ENCODE measurements around the gene SFI1.
"Not testable (repeated sequence)": the region's sequence is repeated elsewhere in the genome, so short reads cannot be mapped to it uniquely, and the experiment has no call there.

The SFI1 gene

GRCh38 chr22:31579835-31580242 is 83.5 kb downstream of the SFI1 start:
- no peaks in the 10 kb centered on the region for H3K4me1 ChIP-seq (ENCODE audit: insufficient read depth, low read length)
- no peaks in the 10 kb centered on the region for H3K27me3 ChIP-seq (ENCODE audit: control insufficient read depth in 1 of 2, insufficient read depth in 2 of 2, low read length in 2 of 2)
- H3K4me3 ChIP-seq (ENCODE audit: low read depth in 1 of 2, low read length in 2 of 2), result no peak overlapping the region
- H3K36me3 ChIP-seq (ENCODE audit: insufficient read depth, low read length), result peaks cover 12% of the 10 kb centered on the region
- no peaks in the 10 kb centered on the region for H3K9me3 ChIP-seq (ENCODE audit: low read length)
- no peak overlapping the region for H3K27ac ChIP-seq (ENCODE audit: low read depth, low read length)
- H3K9ac ChIP-seq (ENCODE audit: low read length), result no peak overlapping the region

GRCh38 chr22:31583861-31584485 is 87.6 kb downstream of the SFI1 start:
- H3K9me3 ChIP-seq (ENCODE audit: low read length), result no peaks in the 10 kb centered on the region
- no peak overlapping the region for H3K4me3 ChIP-seq (ENCODE audit: low read depth in 1 of 2, low read length in 2 of 2)
- H3K27me3 ChIP-seq (ENCODE audit: control insufficient read depth in 1 of 2, insufficient read depth in 2 of 2, low read length in 2 of 2), result no peaks in the 10 kb centered on the region
- no peak overlapping the region for H3K27ac ChIP-seq (ENCODE audit: low read depth, low read length)
- peaks cover 42% of the 10 kb centered on the region for H3K36me3 ChIP-seq (ENCODE audit: insufficient read depth, low read length)
- H3K4me1 ChIP-seq (ENCODE audit: insufficient read depth, low read length), result no peaks in the 10 kb centered on the region
- H3K9ac ChIP-seq (ENCODE audit: low read length), result no peak overlapping the region

DNA sequence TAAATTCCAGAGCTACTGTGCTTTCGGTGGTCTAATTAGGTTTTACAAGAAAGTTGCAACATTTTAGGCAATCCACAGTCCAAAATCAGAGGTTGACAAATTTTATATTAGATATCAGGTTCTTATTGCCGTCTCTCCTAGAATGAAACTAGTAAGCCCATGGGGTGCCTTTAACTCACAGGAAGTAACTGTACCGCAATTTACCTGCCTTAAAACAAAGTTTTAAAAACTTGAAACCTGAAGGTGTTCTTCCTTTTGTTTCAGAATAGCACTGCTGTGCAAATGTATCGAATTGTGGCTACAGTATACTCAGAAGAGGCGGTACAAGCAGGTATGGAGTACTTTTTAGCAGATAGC is 88.4 kb downstream of the SFI1 start:
- Histone ChIP-seq H3K9ac (ENCODE audit: low read length) (no peak overlapping the region), H3K27ac (ENCODE audit: low read depth, low read length) (no peak overlapping the region)

GRCh38 chr22:31585161-31585859 is 89.0 kb downstream of the SFI1 start:
- Histone ChIP-seq H3K4me1 (ENCODE audit: insufficient read depth, low read length) (no peaks in the 10 kb centered on the region), H3K9ac (ENCODE audit: low read length) (no peak overlapping the region), H3K9me3 (ENCODE audit: low read length) (no peaks in the 10 kb centered on the region), H3K4me3 (ENCODE audit: low read depth in 1 of 2, low read length in 2 of 2) (no peak overlapping the region), H3K27ac (ENCODE audit: low read depth, low read length) (no peak overlapping the region), H3K36me3 (ENCODE audit: insufficient read depth, low read length) (peaks cover 42% of the 10 kb centered on the region), H3K27me3 (ENCODE audit: control insufficient read depth in 1 of 2, insufficient read depth in 2 of 2, low read length in 2 of 2) (no peaks in the 10 kb centered on the region)

More for the DNA sequence above, 88.4 kb downstream of the SFI1 start:
- Histone ChIP-seq H3K27me3 (ENCODE audit: control insufficient read depth in 1 of 2, insufficient read depth in 2 of 2, low read length in 2 of 2) (no peaks in the 10 kb centered on the region), H3K4me1 (ENCODE audit: insufficient read depth, low read length) (no peaks in the 10 kb centered on the region), H3K36me3 (ENCODE audit: insufficient read depth, low read length) (peaks cover 42% of the 10 kb centered on the region), H3K9me3 (ENCODE audit: low read length) (no peaks in the 10 kb centered on the region), H3K4me3 (ENCODE audit: low read depth in 1 of 2, low read length in 2 of 2) (no peak overlapping the region)

DNA sequence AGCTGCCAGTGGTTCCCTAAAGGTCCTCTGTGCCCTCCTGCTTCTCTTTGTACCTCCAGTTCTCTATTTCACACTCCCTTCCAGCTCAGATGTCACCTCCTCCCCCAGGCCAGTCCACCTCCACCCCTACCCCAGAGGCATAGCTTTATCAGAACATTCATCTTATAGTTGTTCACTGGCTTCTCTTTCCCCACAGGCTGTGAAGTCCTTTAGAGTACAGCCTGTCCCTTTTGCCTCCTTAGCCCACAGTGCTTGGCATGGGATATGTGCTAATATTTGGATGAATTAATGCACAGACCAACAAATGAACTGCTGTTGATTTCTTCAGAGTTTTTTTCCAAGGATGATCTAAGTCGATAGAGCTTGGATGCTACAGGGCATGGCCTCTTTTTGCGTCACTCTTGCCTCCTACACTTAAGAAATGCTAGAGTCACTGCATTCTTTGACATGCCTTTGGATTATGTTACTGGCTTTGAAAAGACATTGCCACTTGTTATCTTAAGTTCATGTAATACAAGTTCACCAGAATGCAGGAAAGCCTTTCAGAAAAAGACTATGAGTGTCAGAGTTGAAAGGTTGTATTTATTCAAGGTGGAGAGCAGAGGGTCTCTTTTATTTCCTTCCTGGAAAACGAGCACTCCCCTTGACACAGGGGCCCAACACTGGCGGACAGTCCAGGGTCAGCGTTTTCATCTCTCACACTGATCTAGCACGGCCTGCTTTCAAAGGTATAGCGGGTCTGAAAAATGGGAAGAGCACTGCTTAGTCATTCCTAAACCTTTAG is 90.0 kb downstream of the SFI1 start:
- no peaks in the 10 kb centered on the region for H3K27me3 ChIP-seq (ENCODE audit: control insufficient read depth in 1 of 2, insufficient read depth in 2 of 2, low read length in 2 of 2)
- no peaks in the 10 kb centered on the region for H3K4me1 ChIP-seq (ENCODE audit: insufficient read depth, low read length)
- no peaks in the 10 kb centered on the region for H3K9me3 ChIP-seq (ENCODE audit: low read length)
- no peak overlapping the region for H3K4me3 ChIP-seq (ENCODE audit: low read depth in 1 of 2, low read length in 2 of 2)
- H3K9ac ChIP-seq (ENCODE audit: low read length), result no peak overlapping the region
- H3K36me3 ChIP-seq (ENCODE audit: insufficient read depth, low read length), result peaks cover 42% of the 10 kb centered on the region
- no peak overlapping the region for H3K27ac ChIP-seq (ENCODE audit: low read depth, low read length)

GRCh38 chr22:31588970-31589675 is 92.8 kb downstream of the SFI1 start:
- Histone ChIP-seq H3K27ac (ENCODE audit: low read depth, low read length) (no peak overlapping the region), H3K9ac (ENCODE audit: low read length) (no peak overlapping the region), H3K9me3 (ENCODE audit: low read length) (no peaks in the 10 kb centered on the region), H3K4me3 (ENCODE audit: low read depth in 1 of 2, low read length in 2 of 2) (no peak overlapping the region), H3K27me3 (ENCODE audit: control insufficient read depth in 1 of 2, insufficient read depth in 2 of 2, low read length in 2 of 2) (no peaks in the 10 kb centered on the region), H3K36me3 (ENCODE audit: insufficient read depth, low read length) (peaks cover 37% of the 10 kb centered on the region), H3K4me1 (ENCODE audit: insufficient read depth, low read length) (no peaks in the 10 kb centered on the region)

- not testable (repeated sequence) for H3K27me3 ChIP-seq (ENCODE audit: control insufficient read depth in 1 of 2, insufficient read depth in 2 of 2, low read length in 2 of 2); H3K4me3 ChIP-seq (ENCODE audit: low read depth in 1 of 2, low read length in 2 of 2); H3K9me3 ChIP-seq (ENCODE audit: low read length); H3K9ac ChIP-seq (ENCODE audit: low read length); H3K4me1 ChIP-seq (ENCODE audit: insufficient read depth, low read length); H3K27ac ChIP-seq (ENCODE audit: low read depth, low read length)
- peaks cover 27% of the 10 kb centered on the region for H3K36me3 ChIP-seq (ENCODE audit: insufficient read depth, low read length)
Measured at GRCh38 chr22:31590161-31590560, 93.8 kb downstream of the SFI1 start.

DNA sequence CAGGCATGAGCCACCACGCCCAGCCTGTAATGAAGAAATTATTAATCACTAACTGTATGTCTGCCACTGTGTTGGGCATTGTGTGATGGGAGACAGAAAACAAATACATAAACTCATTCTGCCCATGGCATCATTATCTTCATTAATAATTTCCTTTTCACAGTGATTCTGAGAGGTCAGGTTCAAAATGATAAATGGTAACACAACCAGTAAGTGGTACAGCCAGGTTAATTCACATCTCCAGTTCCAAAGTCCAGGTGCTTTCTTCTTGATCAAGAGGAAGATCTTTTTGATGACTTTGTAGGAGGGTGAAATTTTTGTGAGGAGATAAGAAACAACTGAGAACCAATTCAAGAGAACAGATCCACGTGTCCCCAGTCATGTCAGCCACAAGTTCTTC is 98.9 kb downstream of the SFI1 start:
- H3K4me1 ChIP-seq (ENCODE audit: insufficient read depth, low read length), result no peaks in the 10 kb centered on the region
- H3K9ac ChIP-seq (ENCODE audit: low read length), result no peak overlapping the region
- H3K9me3 ChIP-seq (ENCODE audit: low read length), result no peaks in the 10 kb centered on the region

DNA sequence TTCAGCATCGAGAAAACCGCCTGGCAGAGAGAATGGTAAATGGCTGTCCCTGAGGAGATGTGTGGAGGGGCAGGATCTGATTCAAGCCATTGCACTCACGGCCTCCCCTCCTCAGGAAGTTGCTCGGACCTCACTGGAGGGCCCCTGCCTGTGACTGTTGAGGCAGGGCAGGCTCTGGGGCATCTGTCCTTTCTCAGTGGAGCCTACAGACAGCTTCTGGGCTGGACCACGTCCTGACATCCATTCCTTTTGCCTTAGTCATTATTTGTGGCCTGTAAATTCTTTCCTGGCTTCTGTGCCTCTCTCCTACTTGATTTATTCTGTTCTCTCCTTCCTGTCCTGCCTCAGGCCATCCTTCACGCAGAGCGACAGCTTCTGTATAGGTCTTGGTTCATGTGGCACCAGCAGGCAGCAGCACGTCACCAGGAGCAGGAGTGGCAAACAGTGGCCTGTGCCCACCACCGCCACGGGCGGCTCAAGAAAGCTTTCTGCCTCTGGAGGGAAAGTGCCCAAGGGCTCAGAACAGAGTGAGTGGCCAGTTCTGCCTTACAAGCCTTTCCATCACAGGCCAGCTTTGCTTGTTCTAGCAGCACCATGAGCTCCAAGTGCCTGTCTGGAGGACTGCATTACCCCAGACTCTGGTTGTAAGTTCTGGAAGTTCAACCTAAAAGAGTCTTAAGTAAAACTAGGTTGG is 106.1 kb downstream of the SFI1 start:
- Histone ChIP-seq H3K4me3 (ENCODE audit: low read depth in 1 of 2, low read length in 2 of 2) (no peak overlapping the region), H3K27ac (ENCODE audit: low read depth, low read length) (peak overlapping the region; percentile 85), H3K9me3 (ENCODE audit: low read length) (no peaks in the 10 kb centered on the region)

More for the DNA sequence above, 98.9 kb downstream of the SFI1 start:
- no peak overlapping the region for H3K4me3 ChIP-seq (ENCODE audit: low read depth in 1 of 2, low read length in 2 of 2)
- H3K36me3 ChIP-seq (ENCODE audit: insufficient read depth, low read length), result no peaks in the 10 kb centered on the region
- H3K27me3 ChIP-seq (ENCODE audit: control insufficient read depth in 1 of 2, insufficient read depth in 2 of 2, low read length in 2 of 2), result no peaks in the 10 kb centered on the region
- H3K27ac ChIP-seq (ENCODE audit: low read depth, low read length), result no peak overlapping the region

DNA sequence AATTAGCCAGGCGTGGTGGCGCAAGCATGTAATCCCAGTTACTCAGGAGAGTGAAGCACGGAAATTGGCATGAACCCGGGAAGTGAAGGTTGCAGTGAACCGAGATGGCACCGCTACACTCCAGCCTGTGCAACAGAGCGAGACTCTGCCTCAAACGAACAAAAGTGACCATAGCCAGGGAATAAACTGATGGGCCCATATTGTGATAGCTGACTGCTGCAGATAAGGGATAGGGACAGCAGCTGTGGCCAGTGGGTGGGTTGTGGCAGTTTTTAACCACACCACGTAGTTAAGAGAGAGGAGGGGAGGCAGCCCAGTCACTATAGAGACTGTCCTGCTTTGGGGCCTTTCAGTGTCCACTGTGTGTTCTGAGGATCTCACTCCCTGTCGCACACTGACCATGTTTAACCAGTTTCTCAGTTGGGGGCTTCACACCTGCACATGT is 106.8 kb downstream of the SFI1 start:
- Histone ChIP-seq H3K9me3 (ENCODE audit: low read length) (no peaks in the 10 kb centered on the region), H3K27me3 (ENCODE audit: control insufficient read depth in 1 of 2, insufficient read depth in 2 of 2, low read length in 2 of 2) (no peaks in the 10 kb centered on the region), H3K36me3 (ENCODE audit: insufficient read depth, low read length) (peaks cover 12% of the 10 kb centered on the region), H3K4me3 (ENCODE audit: low read depth in 1 of 2, low read length in 2 of 2) (no peak overlapping the region), H3K9ac (ENCODE audit: low read length) (no peak overlapping the region), H3K27ac (ENCODE audit: low read depth, low read length) (peak overlapping the region; percentile 85), H3K4me1 (ENCODE audit: insufficient read depth, low read length) (peaks cover 26% of the 10 kb centered on the region)

More for the DNA sequence above, 106.1 kb downstream of the SFI1 start:
- H3K9ac ChIP-seq (ENCODE audit: low read length), result no peak overlapping the region
- H3K36me3 ChIP-seq (ENCODE audit: insufficient read depth, low read length), result peaks cover 7% of the 10 kb centered on the region
- no peaks in the 10 kb centered on the region for H3K27me3 ChIP-seq (ENCODE audit: control insufficient read depth in 1 of 2, insufficient read depth in 2 of 2, low read length in 2 of 2)
- peaks cover 26% of the 10 kb centered on the region for H3K4me1 ChIP-seq (ENCODE audit: insufficient read depth, low read length)

DNA sequence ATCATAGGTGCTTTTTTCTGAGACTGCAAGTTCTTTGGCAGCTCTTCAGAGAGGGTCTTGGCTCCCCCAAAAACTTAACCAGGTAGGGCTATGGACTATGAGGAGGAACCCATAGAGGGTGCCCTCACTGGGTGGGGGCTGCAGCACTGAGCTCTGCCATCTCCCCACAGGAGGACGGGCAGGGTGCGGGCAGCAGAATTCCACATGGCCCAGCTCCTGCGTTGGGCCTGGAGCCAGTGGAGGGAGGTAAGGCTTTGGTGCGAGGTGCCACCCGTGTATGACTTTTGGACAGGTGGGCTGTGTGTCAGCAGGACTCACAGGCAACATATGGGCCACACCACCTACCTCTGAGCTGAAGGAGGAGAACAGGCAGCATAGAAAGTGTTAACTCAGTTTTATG is 107.2 kb downstream of the SFI1 start:
- H3K4me3 ChIP-seq (ENCODE audit: low read depth in 1 of 2, low read length in 2 of 2), result no peak overlapping the region
- no peak overlapping the region for H3K9ac ChIP-seq (ENCODE audit: low read length)
- peaks cover 26% of the 10 kb centered on the region for H3K4me1 ChIP-seq (ENCODE audit: insufficient read depth, low read length)
- peak overlapping the region; percentile 85 for H3K27ac ChIP-seq (ENCODE audit: low read depth, low read length)
- H3K27me3 ChIP-seq (ENCODE audit: control insufficient read depth in 1 of 2, insufficient read depth in 2 of 2, low read length in 2 of 2), result no peaks in the 10 kb centered on the region
- H3K36me3 ChIP-seq (ENCODE audit: insufficient read depth, low read length), result peaks cover 15% of the 10 kb centered on the region
- H3K9me3 ChIP-seq (ENCODE audit: low read length), result no peaks in the 10 kb centered on the region
